ENCODE data around the gene HDAC4.

HDAC4 gene

GRCh38 chr2:239012228-239012627 lies 388.6 kb downstream of the HDAC4 start:
- no peak for DNase-seq

- DNase-seq: no peak
These were observed 391.2 kb downstream of the HDAC4 start for GRCh38 chr2:239009589-239009961.

GRCh38 chr2:239008677-239009588 lies 391.9 kb downstream of the HDAC4 start:
- no peak for DNase-seq

GRCh38 chr2:239008004-239008403 lies 392.8 kb downstream of the HDAC4 start:
- DNase-seq: no peak

GRCh38 chr2:239006622-239007285 lies 394.1 kb downstream of the HDAC4 start:
- DNase-seq: no peak

- no peak for DNase-seq
These were observed 395.2 kb downstream of the HDAC4 start for GRCh38 chr2:239005586-239005985.

- DNase-seq: no peak
These were observed 396.4 kb downstream of the HDAC4 start for GRCh38 chr2:239004274-239005015.

GRCh38 chr2:239003624-239004273 lies 397.1 kb downstream of the HDAC4 start:
- no peak for DNase-seq

GRCh38 chr2:239002954-239003623 lies 397.7 kb downstream of the HDAC4 start:
- DNase-seq: no peak

- DNase-seq: no peak
These were observed 398.2 kb downstream of the HDAC4 start for GRCh38 chr2:239002591-239002953.

- DNase-seq: no peak
These were observed 399.0 kb downstream of the HDAC4 start for GRCh38 chr2:239001794-239002193.

- DNase-seq: no peak
These were observed 400.2 kb downstream of the HDAC4 start for GRCh38 chr2:239000500-239001073.

- DNase-seq: no peak
These were observed 400.7 kb downstream of the HDAC4 start for GRCh38 chr2:239000089-239000488.

GRCh38 chr2:238999291-238999741 lies 401.5 kb downstream of the HDAC4 start:
- no peak for DNase-seq

GRCh38 chr2:238998801-238999200 lies 402.0 kb downstream of the HDAC4 start:
- no peak for DNase-seq
